ENCODE data around the gene LGI4.
"Not testable (repeated sequence)": the region's sequence is repeated elsewhere in the genome, so short reads cannot be mapped to it uniquely, and the experiment has no call there.

The LGI4 gene

DNA sequence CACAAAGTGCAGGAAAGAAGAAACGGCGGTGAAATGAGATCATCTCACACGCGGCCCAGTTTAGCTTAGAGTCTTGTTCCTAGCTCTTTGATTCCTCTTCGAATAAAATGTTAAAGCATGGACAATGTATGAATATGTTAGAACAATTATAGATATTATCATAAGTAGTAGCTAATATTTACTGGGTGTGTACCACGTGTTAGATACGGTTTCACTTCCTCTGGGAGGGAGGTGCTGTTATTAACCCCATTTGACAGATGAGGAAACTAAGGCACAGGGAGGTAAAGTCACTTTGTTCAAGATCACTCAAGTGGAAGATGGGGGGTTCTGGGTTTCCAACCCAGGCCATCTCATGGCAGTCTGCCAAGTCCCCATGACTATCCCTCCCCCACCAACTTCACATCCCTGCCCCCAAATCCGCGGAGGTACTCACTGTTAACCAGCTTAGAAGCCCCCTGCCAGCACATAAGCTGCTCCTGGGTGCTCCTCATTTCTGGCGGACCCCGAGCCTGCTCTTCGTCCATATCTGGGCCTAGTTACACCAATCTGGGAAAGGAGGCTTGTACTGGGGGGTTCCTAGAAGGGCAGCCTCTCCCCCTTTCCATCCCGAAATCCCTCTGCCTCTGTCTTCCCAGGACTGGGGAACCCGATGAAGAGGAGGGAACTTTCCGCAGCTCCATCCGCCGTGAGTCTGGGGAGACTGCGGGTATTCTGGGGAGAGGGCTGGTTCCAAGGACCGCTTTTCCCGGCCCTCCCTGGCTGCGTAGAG lies 7.2 kb upstream of the LGI4 start:
- DNase-seq (ENCODE audit: low read depth), result no peak

DNA sequence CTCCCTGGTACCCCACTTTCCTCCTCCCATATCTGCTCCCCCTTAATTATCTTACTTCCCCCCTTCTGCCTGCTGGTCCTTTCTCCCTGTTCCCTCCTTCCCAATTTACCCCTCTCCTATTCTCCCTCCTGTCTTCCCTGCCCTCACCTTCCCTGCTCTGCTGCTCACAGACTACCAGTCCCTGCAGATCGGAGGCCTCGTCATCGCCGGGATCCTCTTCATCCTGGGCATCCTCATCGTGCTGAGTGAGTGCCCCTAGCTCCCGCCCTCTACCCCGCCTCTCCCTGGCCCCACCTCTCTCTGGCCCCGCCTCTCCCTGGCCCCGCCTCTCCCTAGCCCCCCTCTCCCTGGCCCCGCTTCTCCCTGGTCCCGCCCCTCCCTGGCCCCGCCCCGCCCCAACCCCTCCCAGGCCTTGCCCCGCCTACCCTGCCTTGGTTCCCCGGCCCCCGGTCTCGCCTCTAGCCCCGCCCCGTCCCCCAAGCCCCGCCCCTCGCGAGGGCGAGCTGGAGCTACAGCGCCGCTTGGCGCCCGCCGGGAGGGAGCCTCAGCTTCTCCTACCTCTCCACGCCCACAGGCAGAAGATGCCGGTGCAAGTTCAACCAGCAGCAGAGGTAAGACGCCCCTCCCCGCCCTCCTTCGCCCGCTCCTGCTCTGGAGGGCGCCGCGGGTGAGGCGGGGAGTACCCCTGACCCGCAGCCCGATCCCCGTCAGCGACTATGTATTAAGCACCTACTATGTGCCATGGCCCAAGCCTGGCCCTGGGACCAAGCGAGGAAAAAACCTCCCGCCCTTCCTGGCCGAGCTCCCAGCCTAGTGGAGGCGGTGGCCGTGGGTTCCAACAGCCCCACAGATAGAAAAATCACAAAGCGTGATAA lies 6.3 kb upstream of the LGI4 start:
- DNase-seq (ENCODE audit: low read depth), result peak; percentile 91

- DNase-seq (ENCODE audit: low read depth), result no peak
These were observed 5.5 kb upstream of the LGI4 start for GRCh38 chr19:35140207-35140961.

DNA sequence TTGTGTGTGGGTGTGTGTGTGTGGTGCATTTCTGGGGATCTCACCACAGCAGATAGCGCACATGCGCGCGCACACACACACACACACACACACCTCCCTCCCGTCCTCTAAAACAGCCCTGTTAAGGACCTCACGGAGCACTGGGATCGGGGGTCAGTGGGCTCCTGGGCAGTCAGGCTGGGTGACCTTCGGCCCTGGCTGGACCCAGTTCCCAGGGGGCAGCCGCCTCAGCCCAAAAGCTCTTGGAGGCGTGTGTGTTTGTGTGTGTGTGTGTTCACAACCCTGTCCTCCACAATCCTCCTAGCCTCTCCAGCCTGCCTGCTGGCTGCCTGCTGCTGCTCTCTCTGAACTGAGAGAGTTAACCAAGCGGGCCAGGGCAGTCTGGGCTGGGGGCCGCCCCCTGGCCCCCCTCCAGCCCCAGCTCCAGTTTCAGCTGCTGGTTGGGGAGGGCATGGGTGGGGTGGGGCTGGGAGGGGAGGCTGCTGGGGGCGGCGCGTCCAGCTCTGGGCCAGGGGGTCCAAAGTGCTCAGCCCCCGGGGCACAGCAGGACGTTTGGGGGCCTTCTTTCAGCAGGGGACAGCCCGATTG lies 3.5 kb upstream of the LGI4 start, which contains the start of gene FXYD1:
TSS of gene FXYD1 (plus strand) at position 520 of the 588 bp plus-strand sequence. CDS start 1,256 bp downstream, outside the sequence.
- DNase-seq (ENCODE audit: low read depth), result no peak

GRCh38 chr19:35136977-35137702 lies 2.3 kb upstream of the LGI4 start:
- no peak for DNase-seq (ENCODE audit: low read depth)

- DNase-seq (ENCODE audit: low read depth), result no peak
These were observed 1.4 kb upstream of the LGI4 start for GRCh38 chr19:35136231-35136630.

- no peak for DNase-seq (ENCODE audit: low read depth)
These were observed 590 bp upstream of the LGI4 start for GRCh38 chr19:35135389-35135909.

GRCh38 chr19:35133826-35134225 lies 1.0 kb downstream of the LGI4 start:
- no peak for DNase-seq (ENCODE audit: low read depth)

DNA sequence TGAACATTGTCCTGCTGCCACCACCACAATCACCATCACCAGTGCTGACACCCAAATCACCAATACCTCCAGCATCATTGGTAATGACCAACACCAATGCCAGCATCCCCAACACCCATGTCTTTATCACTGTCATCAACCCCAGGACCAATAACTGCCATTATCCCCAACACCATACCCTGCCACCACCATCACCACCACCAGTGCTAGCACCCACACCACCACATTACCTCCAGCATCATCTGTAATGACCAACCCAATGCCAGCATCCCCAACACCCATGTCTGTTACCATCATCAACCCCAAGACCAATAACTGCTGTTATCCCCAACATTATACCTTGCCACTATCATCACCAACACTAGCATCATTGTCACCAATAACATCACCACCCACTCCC lies 2.6 kb downstream of the LGI4 start:
- DNase-seq (ENCODE audit: low read depth), result no peak

- DNase-seq (ENCODE audit: low read depth), result no peak
These were observed 3.8 kb downstream of the LGI4 start for GRCh38 chr19:35130761-35131720.

- not testable (repeated sequence) for DNase-seq (ENCODE audit: low read depth)
These were observed 5.1 kb downstream of the LGI4 start for GRCh38 chr19:35129724-35130274.

DNA sequence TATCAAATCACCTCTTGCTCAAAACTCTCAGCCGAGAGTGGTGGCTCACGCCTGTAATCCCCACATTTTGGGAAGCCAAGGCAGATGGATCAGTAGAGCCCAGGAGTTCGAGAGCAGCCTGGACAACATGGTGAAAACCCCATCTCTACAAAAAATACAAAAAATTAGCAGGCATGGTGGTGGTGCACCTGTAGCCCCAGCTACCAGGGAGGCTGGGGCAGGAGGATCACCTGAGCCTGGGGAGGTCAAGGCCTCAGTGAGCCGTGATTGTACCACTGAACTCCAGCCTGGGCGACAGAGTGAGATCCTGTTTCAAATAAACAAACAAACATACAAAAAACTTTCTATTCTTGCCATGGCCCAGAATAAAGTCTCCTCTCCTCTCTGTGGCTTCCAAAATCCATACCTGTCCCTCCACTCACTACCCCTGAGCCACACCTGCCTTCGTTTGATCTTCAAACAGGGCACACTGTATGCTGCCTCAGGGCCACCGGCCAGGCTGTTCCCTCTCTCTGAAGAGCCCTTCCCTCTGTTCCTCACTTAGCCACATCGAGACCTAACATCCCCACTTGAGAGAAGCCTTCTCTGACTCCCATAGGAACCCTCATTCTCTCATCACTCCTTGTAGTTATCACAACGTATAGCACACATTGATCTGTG lies 6.3 kb downstream of the LGI4 start:
- DNase-seq (ENCODE audit: low read depth), result no peak

- no peak for DNase-seq (ENCODE audit: low read depth)
These were observed 7.0 kb downstream of the LGI4 start for GRCh38 chr19:35127871-35128270.

GRCh38 chr19:35126624-35126959 lies 8.3 kb downstream of the LGI4 start:
- no peak for DNase-seq (ENCODE audit: low read depth)

DNA sequence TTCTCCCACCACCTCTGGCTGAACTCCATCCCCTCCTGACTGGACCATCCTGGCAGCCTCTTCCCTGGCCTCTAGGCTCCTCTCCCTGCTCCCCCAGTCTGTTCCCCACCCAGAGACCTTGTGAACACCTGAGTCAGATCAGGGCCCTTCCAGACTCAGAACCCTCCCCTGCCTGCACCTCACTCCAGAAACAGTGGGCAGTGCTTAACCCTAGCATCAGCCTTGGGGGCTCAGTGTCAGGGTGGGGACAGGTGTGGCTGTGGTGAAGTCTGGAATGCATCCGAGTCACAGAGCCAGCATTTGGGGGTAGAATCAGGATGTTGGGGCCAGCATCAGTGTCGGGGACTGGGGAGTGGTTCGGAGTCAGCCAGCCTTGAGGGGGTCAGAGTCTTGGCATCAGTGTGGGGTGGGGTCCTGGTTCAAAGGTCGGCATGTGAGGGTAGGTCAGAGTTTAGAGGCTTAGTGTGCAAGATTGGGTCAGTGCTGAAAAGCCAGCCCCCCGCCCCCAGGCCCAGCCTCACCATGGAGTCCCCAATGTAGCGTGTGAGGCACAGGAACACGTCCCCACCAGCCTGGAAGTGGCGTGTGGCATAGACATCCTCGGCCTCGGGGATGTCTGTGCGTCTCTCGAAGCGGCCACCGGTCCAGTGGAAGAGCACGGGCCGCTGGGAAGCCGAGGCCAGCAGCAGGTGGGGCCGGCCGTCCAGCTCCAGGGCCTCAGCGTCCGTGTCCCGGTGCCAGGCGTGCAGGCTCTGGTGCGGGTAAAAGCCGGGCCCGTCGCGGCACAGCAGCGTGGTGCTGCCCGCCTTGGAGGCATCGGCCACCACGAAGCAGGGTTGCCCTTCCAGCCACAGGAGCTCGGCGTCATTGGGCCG lies 8.9 kb downstream of the LGI4 start:
- DNase-seq (ENCODE audit: low read depth), result no peak

GRCh38 chr19:35125270-35125717 lies 9.6 kb downstream of the LGI4 start:
- DNase-seq (ENCODE audit: low read depth), result no peak

- peak; percentile 59 for DNase-seq (ENCODE audit: low read depth)
These were observed 10.5 kb downstream of the LGI4 start for GRCh38 chr19:35124098-35125060.
